GM21515 (cell line): Measurements from ENCODE around the gene CTNNA3.
"Not testable (repeated sequence)": the region's sequence is repeated elsewhere in the genome, so short reads cannot be mapped to it uniquely, and the experiment has no call there.

Source experiments
- ATAC-seq: cut with Tn5 transposase; IDR thresholded peaks from one replicate; pipeline ENCODE4 v1.9.1; 2021; ENCODE audit not compliant: unreplicated experiment

Gene CTNNA3

DNA sequence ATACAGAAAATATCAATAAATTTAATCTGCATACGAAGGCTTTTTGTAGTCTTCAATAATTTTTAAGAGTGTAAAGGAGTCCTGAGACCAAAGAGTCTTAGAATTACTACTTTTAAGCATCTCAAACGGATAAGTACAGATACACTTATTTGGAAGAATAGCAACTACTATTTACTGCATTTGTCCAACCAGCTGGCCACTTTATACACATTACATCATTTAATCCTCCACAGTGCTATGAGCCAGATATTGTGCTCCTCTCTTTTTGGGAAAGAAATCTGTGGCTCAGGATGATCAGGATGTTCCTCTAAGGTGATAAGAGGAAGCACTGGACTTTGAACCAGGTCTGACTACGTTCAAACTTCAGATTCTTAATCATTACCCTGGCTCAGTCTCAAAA lies 1358.8 kb downstream of the CTNNA3 start:
- no peak for ATAC-seq

DNA sequence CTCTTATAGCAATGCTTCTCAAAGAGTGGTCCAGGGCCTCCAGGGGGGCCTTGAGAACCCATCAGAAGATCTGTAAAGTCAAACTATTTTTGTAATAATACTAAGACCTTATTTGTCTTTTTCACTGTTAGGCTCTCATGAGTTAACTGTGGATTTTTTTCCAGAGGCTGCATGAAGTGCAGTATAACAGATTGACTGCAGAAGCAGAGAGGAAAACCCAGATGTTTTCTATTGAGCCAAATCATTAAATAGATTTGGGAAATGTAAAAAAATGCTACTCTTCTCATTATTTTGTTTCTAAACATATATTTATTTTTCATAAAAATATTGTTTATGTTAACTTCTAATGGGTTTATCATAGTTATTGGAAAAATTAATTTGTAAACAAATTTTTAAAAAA lies 1359.2 kb downstream of the CTNNA3 start:
- ATAC-seq = no peak

DNA sequence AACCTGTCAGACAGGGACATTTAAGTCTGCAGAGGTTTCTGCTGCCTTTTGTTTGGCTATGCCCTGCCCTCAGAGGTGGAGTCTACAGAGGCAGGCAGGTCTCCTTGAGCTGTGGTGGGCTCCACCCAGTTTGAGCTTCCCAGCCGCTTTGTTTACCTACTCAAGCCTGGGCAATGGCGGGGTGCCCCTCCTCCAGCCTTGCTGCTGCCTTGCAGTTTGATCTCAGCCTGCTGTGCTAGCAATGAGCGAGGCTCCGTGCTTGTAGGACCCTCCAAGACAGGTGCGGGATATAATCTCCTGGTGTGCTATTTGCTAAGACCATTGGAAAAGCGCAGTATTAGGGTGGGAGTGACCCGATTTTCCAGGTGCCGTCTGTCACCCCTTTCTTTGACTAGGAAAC lies 1360.2 kb downstream of the CTNNA3 start:
- ATAC-seq = not testable (repeated sequence)

DNA sequence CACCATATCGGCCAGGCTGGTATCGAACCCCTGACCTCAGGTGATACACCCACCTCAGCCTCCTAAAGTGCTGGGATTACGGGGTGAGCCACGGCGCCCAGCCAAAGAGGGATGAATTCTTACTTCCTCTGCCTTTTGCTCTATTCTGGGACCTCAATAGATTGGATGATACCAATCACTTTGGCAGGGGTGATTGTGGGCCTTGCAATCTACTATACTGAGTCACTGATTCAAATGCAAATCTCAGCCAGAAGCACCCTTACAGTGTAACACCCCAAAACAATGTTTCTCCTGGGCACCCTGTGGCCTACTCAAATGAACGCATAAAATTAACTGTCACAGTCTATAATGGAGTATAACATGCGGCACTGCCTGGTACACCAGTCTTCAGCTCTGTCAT lies 1366.8 kb downstream of the CTNNA3 start:
- ATAC-seq = no peak

DNA sequence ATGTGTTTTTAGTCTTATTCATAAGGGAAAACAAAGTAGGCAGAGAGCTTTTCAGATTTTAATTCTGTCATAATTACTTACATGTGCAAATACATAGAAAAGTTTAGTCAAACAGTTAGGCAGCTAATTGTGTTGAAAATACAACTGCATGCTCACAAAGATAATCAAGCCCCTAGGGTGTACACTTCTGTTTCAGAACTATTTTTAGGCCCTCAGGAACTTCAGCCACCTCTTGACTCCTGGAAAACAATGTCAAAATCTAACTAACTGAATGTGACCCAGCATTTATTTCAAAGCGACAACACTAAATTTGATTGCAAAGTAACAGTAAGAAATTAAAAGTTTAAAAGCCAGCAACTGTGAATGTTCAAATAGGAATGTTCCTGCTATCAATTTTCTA lies 1369.1 kb downstream of the CTNNA3 start:
- no peak for ATAC-seq

DNA sequence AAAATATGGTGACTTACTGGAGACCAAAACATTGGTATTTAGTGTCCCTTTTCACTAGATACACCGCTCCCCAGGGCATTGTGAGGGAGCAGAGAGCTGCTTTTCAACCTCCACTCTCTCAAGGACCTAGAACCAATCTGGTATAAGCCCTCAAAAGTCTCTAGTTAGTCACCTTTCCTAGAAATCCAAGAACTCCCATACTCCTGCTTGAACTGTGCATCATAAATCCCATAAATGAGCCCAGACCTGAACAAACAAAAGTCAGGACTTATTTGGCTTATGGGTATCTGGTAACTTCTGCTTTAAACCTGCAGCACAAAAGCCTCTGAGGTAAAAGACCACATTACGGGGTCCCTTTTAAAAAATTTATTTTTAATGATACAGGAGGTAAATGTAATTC lies 1373.2 kb downstream of the CTNNA3 start:
- ATAC-seq = no peak

DNA sequence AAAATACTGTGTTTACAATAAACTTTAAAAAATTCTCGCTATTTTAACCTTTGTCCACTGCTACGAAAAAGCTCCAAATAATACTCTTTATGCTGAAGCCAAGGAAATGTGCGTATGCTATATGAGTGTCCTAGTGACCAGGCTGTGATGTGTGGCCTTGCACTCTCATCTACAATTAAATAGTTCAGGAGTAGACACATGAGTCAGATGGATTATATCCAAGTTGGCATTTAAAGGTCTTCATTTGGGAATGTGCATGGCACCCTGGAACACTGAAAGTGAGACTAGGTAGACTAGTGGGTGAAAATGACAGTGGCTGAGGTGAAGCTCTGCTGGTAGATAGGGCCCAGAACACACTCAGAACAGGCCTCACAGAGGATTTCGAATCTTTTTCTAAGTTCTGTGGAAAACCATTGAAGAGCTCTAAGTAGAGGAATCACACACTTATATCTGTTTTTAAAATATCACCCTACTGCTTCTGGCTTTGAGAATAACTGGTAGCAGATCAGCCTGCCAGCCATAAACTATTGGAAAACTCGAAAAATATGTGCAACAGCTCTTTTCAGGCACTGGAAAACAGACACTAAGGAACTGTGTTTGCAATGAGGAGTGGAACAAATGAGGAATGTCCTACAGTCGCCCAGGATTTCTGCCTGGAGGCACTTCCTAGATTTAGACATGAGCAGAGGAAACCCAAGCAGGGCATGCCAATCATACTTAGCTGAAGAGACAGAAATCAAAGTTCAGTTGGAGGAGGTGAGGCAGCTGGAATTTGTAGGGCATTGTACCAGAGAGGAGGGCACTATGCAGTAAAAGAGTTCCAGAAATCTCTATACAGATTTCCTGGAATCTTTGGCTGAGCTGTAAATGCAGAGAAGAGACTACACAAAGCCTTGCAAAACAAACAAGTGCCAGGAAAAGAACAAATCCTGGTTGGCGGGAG lies 1374.0 kb downstream of the CTNNA3 start:
- no peak for ATAC-seq

DNA sequence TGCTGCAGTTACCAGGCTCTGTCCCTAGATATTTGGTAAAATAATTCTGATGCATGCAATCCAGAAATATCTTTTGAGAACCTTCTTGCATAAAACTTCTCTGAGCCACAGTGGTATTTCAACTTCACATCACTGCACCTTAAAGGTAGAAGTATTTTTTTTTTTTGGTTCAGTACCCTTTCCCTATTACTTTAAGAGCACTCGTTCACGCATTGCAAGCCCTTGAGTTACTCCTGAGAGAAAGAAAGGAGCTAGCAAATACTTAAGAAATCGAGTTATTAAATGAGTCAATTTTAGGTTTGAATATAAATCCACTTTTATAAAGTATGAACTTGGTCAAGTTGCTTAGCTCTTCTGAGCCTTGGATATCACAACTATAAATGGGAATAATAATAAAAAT lies 1377.2 kb downstream of the CTNNA3 start:
- no peak for ATAC-seq

DNA sequence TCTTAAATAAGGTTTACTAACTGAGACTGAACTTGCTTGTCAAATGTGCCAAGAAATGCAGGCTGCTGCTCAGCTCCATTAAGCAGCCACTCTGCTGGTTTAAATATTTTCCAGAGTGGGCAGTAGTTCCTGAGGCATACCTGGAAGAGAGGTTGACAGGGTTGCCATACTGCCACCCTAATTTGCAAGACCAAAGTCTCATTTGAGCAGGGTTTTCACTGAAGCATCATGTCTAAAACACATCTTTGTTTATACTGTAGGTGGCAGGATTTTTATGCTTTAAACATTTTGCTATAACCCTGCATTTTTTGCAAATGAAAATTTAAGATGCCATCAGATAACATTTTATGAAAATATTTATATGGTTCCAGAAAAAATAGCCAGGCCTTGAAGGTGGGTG lies 1388.2 kb downstream of the CTNNA3 start:
- no peak for ATAC-seq

DNA sequence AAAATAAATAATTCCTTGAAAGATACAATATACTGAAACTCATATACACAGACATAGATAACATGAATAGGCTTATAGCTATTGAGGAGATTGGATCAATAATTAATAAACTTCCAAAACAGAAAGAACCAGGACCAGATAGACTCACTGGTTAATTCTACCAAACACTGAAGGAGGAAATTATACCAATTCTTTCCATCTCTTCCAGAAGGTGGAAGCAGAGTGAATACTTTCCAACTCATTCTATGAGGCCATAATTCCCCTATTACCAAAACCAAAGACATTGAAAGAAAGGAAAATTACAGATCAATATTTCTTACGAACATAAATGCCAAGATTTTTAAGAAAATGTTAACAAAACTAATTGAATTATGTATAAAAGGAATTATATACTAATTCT lies 1394.9 kb downstream of the CTNNA3 start:
- ATAC-seq = no peak

DNA sequence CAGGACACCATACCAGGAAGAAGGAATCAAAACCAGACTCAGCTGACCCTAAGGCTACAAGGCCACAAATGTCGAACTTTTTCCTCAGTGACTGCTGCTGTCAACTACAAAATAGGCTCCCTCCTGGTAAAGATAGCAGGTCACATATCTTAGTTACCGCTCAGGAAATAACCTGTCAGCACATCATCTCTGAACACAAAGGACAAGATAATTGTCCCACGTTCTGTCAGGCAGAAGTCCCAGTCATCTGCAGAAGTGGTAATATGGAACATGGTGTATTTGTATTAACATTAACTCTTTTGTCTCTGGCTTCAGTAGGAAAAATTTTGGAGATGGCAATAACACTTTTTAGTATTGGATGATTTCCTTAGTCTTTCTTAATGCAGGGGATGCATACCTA lies 1400.4 kb downstream of the CTNNA3 start:
- no peak for ATAC-seq

DNA sequence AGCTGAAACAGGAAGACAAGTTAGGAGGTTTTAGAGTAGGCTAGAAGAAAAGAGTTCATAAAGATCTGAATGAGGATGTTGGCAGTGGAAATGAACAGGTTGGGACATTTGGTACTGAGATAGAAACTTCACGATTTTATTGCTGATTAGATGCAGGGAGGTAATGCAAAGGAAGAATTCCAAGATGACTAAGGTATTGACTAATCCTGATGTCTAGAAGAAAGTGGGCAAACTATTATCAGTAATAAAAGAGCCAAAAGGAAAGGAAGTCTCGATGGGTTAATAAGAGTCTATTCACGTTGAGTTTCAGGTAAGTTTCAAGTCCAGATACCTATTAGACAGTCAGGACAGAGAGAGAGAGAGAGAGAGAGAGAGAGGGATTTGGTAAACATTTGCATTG lies 1401.5 kb downstream of the CTNNA3 start:
- ATAC-seq = no peak

DNA sequence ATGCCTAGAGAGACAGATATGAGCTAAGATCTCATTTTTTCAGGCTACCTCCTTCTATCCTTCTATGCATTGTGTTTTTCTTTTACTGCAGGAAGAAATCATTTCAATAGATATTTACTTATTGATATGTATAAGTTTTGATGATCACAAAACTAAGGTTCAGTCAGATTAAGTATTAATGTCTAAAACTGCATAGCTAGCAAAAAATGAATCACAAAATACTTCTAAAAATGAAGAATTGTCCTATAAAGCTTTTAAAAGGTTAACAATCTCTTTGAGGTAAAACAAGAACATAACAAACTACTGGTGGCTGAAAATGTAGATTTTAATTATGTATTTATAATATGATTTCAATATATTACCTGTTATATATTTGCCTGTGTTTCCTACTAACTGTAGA lies 1403.1 kb downstream of the CTNNA3 start:
- ATAC-seq = no peak

DNA sequence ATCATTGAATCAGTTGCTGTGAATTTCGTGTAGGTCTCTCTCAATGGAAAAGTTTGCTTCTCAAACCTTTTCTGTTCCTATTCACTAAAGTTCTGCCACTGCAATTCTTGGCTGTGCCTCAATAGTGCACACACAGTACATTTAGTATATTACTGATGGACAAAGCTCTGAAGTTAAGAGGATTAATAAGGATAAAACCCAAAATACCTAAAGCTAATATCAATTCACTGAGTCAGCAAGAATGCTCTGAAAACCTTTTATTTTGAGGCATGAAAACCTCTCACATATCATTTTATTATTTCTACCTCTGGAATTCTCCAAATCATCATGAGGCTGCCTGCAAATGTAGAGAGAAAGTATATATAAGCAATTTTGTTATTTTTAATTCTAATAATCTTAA lies 1403.5 kb downstream of the CTNNA3 start:
- no peak for ATAC-seq

DNA sequence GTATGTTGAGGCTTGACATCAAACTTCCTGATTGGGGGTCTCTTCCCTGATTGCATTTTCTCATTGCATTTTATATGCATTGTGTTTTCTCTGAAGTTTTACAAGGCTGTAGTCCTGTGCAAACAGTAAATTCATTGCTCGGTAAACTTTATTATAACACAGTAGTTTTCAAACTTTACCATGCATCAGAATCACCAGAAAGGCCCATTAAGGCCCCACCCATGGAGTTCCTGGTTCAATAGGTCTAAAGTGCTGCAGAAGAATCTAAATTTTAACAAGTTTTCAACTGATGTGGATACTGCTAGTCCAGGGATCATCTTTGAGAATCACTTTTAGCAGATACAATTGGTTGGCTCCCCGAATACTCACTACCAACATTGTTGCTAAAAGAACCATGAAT lies 1404.9 kb downstream of the CTNNA3 start:
- ATAC-seq = no peak

DNA sequence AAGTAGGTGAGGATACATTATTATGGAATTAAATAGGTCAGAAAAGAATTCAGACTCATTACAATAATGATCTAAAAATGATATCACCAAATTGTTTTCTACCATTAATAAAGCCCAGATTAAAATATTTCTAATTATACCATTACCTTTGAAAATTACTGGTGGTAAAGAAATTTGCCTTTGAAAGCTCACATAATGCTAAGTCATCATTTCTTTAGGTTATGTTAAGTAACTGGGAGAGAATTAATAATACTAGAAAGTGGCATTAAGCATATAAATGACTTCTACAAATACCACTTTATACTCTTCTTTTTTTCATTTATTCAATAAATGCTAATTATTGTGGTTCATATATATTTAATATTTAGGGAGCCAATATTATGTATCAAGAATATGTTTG lies 1411.4 kb downstream of the CTNNA3 start:
- ATAC-seq = no peak

DNA sequence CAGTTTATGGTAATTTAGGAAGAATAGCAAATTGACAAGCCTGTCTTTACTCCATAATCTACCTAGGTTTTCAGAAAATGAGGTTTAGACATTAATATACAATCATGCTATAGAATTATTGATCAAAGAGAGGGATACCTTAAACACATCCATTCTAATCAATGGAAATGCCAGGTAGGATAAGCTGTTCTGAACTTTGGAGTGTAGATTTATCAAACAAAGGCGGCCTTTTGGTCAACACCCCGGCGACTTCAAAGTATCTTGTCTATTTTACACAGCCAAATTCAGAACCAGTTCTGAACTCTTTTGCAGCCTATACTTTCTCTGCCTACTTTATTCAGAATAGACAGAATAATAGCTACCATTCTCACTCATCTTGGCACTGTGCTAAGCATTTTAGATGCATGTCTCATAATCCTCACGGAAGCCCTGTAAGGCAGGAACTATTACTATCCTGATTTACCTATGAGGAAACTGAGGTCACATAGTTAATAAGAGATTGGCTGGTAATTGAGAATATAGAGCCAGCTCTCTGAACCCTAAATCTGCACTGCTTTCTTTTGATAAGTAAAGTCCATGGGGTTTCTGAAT lies 1412.0 kb downstream of the CTNNA3 start:
- no peak for ATAC-seq

DNA sequence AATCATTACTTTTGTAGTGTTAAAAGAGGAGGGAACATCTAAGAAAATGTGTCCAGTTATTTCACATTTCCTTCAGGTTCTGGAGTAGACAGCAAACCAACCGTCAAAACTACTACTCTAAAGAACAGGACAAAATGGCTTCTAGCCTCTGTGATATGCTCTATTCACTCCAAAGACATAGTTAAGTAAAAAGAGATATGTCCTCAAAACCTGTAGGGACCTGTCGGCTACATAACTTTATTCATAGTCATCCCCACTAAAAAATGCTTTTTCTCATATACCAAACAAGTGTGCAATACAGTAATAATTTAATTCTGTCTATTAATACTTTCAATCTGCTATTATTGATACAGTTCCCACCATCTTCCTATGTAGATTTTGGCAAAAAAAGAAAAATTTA lies 1412.9 kb downstream of the CTNNA3 start:
- no peak for ATAC-seq

DNA sequence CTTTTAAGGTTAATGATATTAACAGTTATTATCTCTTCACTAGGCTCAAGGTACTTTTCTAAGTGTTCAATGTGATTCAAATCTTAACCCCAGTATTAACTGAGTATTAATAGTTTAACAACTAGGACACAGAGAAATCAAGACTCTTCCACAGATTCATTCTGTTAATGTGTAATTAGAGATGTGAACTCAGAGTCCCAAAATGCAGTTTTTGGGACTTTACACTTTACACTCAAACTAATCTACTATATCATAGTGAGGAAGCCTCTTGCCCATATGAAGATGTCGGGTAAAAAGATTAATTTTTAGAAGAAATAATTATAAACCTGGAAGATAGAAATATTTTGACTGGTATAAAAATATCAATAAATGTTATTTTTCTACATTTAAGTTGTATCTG lies 1414.7 kb downstream of the CTNNA3 start:
- no peak for ATAC-seq

DNA sequence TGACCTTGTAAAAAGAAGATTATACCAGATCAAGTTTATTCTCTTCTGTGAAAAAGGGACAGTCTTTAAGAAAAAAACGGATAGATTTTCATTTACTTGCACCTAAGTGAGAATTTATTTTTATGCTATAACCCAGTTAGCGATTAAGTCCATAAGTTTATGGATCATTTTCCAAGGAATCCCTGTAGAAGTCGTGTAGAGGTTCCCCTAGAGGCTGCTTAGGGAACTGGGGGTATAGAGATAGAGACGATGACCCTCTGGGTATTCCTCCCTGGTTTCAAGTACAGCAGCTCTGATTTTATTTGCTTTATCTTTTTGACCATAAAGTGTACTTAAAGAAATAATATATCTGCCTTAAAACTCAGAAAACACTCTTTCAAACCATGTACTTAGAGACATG lies 1418.5 kb downstream of the CTNNA3 start:
- ATAC-seq = no peak

DNA sequence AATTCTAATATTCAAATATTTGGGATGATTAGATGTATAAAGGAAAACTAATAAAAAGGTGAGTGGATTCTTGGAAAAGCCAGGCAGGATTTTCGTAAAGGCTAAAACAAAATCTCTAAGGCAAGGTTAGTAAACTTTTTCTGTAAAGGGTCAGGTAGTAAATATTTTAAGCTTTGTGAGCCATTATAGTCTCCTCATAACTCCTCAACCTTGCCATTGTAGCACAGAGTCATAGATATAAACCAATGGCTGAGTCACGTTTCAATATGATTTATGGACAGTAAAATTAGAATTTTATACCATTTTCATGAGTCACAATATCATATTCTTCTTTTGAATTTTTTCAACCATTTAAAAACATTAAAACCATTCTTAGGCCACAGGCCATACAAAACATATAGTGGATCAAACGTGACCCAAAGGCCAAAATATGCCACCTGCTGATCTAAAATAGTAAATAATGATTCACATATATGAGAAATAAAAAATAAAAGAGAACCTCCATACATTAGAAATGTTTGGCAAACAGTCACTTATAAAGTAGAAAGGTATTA lies 1422.0 kb downstream of the CTNNA3 start:
- no peak for ATAC-seq

DNA sequence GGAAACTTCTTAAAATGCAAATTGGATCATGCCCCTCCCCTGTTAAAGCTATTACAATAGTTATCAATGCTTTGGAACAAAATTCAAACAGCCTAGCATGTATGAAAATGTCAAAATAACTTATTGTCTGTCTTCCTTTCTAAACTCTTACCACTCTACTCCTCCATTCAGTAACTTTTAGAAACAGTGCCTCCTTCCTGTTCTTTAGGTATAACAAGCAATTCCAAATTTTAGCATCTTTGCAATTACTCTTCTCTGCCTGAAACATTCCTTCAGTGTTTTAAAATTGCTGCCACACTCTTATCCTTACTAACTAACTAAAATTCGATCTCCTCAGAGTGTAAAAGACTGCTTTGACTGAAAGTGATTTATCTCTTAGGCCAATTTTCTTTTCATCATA lies 1430.6 kb downstream of the CTNNA3 start:
- no peak for ATAC-seq
